Kidney glomerular epithelial cell (primary cell): ENCODE data around the gene ACSM3.
"Not testable (repeated sequence)": the region's sequence is repeated elsewhere in the genome, so short reads cannot be mapped to it uniquely, and the experiment has no call there.

ENCODE experiments used
- DNase-seq: peaks from one replicate; lab custom pipeline; 2025; lab: John Stamatoyannopoulos, UW

ACSM3 gene, protein sequence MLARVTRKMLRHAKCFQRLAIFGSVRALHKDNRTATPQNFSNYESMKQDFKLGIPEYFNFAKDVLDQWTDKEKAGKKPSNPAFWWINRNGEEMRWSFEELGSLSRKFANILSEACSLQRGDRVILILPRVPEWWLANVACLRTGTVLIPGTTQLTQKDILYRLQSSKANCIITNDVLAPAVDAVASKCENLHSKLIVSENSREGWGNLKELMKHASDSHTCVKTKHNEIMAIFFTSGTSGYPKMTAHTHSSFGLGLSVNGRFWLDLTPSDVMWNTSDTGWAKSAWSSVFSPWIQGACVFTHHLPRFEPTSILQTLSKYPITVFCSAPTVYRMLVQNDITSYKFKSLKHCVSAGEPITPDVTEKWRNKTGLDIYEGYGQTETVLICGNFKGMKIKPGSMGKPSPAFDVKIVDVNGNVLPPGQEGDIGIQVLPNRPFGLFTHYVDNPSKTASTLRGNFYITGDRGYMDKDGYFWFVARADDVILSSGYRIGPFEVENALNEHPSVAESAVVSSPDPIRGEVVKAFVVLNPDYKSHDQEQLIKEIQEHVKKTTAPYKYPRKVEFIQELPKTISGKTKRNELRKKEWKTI

DNA sequence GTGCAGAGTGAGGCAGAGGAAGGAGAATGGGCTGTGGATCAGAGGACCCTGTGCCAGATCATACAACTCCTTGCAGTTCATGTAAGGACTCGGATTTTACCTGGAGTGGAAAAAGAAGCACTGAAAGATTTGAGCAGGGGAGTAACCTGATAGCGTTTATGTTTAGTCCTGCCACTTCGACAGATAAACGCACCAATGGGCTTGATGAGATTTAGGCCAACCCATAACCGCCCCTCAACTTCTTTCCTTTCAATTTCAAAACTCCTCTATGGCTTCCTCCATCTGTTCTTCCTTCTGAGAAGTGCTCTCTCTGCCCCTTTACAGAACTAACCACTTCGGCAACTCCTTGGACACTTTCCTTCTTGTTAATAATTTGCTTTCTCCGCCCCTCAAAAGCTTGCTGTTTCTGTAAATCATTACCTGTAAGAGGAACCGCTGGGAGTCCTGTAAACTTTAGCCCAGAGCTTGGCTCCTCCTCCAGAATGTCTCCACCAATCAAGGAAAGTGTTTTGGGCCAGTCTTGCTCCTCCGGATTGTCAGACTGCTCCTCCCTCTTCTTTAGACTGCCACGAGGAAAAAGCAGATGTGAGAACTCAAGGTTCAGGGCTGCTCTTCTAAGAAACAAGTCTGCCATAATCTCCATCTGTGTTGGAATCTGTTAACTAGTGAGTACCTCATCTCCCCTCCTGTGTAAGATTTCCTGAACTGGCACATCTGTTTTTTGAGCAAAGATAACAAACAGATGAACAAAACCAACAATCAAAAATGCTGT, at the start of gene ACSM3:
TSS of gene ACSM3 (plus strand) at position 554 of the 772 bp plus-strand sequence. CDS start 6,021 bp downstream, outside the sequence.
- DNase-seq, result peak; percentile 99

DNA sequence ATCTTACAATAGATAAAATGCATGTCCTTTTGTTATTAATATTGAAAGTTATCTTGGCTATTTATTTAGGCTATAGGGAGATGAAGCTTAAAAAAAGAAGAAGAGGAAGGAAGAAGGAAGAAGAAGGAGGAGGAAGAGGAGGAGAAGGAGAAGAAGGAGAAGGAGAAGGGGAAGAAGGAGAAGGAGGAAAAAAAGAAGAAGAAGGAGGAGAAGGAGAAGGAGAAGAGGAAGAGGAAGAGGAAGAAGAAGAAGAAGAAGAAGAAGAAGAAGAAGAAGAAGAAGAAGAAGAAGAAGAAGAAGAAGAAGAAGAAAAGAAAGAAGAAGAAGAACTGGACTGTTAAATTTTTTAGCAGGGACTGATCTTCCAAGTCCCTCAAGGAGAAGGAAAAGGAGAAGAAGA, 46.1 kb upstream of the ACSM3 start:
- DNase-seq, result not testable (repeated sequence)

DNA sequence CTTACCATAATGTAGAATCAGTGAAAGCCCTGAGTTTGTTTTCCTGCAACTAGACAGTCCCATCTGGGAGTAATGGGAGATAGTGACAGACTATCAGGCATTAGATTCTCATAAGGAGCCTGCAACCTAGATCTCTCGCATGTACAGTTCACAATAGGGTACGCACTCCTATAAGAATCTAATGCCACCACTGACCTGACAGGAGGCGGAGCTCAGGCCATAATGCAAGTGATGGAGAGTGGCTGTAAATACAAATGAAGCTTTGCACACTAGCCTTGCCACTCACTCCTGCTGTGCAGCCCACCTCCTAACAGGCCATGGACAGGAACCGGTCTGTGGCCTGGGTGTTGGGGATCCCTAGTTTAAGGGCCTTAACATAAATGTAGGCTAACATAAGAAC, 43.6 kb upstream of the ACSM3 start:
- DNase-seq, result no peak

DNA sequence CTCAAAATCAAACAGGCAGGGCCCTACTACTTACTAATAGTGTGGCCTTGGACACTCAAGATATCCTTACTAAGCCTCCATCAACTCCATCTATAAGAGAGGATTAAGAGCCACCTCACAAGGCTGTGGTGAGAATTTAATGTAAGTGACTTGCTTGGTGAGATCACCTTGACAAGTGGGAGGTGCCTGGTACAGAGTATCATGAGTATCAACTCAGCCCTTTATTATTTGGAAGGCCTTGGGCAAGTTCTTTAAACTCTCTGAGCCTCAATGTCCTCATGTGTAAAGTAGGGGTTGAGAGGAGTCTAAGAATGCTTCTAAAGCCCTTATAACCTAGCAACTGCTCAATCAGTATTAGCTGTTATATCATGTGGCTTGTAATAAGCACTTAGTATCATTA, 37.2 kb upstream of the ACSM3 start:
- DNase-seq, result no peak

DNA sequence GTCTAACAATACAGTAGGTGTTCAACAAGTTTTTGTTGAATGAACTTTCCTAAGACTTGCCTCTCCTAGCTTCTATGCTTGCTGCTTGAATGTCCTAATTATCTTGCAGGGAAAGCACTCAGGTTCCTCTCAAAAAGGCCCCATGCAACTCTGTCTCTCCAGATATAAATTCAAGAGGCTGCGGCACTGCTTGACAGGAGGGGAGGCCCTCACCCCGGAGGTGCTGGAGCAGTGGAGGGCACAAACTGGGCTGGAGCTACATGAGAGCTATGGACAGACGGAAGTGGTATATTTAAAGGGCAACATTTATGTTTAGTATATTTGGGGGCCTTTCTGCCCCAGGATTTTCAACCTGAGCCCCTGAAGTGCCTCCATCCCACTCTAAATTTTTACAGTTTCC, 36.6 kb upstream of the ACSM3 start:
- DNase-seq, result no peak

DNA sequence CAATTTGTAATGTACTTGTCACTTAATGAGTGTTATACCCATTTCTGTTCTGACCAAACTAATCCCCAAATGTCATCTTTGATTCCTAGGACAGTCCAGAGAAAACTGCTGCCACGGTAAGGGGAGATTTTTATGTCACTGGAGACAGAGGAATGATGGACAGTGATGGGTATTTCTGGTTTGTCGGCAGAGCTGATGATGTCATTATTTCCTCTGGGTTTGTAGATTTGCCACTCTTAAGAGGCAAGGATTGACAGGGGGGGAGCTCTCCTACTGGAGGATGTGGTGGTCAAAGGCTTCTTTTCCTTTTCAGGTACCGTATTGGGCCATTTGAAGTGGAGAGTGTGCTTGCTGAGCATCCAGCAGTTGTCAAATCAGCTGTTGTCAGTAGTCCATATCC, 34.7 kb upstream of the ACSM3 start:
- DNase-seq, result no peak

DNA sequence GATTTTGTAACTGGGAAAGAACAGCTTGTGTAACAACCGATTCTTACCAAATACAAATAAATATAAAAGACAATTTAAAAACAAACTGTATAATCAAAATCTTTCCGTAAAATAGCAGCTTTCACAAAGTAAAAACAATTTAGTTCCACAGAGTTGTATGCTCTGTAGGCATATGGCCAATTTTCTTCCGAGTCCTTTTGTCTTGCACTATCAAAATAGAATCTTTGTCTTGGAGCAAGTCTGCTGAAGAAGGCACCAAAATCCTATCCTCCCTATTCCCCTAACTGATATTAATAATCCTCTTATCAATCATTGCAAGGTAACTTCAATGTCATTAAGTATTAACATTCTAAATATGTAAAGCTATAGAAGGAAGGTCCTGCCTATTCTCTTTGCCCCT, 29.8 kb upstream of the ACSM3 start:
- DNase-seq, result no peak

DNA sequence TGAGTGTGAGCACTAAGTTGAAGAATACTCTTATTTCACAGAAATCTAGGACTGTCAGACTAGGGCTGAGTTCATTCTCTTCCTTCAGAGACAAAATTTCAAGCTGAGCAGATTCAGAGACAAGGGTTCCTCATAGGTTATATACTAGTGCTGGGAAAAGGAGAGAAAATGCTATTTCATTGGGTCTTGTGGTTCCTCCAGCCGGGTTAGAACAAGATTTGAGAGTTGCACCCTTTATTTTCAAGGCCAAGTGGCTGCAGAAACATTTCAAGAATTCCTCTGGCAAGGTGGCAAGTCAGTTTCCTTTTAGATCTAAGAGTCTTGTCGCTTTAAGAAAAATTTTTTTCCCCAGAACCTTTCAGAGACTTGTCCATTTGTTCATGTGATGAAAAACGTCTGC, 29.0 kb upstream of the ACSM3 start:
- no peak for DNase-seq

DNA sequence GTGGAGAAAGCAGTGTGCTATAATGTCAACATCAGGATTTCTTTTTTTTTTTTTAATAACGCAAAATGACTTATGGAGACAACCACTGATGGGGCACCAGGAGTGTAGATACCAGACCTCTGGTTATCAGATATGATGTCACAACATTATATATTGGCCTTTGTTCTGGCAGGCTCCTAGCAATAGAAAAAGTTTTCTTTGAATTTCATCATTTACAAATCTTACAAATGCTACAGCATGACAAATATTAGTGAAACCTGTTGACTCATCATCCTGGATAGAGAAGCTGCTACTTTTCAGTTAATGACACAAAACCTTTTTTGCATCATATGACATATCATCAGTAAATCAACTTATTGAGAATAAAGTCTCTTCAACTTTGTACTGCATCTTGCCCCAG, 28.3 kb upstream of the ACSM3 start:
- DNase-seq, result no peak

DNA sequence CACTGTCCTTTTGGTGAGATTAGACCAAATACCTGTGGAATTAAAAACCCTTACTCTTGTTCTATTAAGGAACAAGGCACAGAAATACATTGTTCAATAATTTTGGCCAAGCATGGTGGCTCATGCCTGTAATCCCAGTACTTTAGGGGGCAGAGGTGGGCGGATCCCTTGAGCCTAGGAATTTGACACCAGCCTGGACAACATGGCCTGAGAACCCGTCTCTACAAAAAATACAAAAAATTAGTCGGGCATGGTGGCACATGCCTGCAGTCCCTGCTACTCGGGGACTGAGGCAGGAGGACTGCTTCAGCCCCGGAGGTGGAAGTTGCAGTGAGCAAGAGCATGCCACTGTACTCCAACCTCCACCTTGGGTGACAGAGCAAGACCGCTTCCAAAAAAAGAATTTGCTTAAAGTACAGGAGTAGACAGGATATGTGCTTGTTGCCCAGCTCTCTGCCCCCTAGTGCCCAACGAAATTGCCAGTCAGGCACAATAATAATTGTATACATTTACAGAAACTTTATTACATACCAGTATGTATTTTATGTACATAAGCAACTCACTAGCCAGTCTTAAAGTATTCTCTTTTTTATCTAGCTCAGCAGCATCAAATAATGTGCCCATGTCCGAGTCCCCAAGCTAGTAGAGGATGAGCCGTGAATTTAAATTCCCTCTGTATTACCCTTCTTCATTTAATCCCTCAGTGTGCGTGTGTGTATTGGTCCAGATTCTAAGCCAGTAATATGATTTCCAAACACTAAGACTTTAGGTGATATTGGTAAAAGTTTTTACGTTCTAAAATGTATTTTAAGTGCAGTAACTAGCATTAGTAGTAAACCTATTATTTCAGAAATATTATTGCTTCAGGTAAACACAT, 23.6 kb upstream of the ACSM3 start:
- DNase-seq, result peak; percentile 37

DNA sequence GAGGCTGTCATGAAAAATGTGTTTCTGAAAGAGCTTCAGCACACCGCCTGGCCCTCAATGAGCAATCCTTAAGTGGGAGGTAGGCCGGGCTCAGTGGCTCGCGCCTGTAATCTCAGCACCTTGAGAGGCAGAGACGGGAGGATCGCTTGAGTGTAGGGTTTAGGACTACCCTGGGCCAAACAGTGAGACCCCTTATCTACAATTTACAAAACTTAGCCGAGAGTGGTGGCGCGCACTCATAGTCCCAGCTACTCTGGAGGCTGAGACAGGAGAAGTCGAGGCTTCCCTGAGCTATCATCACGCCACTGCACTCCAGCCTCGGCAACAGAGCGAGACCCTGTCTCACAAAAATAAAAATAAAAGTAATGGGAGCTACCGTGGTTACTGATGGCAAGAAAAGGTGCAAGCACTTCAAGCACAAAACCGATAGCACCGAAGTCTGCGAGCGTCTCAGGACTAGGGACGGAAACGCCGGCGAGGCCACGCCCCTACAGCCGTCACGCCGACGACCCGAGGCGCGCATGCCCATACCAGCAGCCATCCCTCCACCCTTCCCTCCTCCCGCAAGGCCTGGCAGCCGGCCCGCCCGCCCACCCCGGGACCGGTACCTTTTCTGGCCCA, 22.8 kb upstream of the ACSM3 start:
- peak; percentile 67 for DNase-seq

DNA sequence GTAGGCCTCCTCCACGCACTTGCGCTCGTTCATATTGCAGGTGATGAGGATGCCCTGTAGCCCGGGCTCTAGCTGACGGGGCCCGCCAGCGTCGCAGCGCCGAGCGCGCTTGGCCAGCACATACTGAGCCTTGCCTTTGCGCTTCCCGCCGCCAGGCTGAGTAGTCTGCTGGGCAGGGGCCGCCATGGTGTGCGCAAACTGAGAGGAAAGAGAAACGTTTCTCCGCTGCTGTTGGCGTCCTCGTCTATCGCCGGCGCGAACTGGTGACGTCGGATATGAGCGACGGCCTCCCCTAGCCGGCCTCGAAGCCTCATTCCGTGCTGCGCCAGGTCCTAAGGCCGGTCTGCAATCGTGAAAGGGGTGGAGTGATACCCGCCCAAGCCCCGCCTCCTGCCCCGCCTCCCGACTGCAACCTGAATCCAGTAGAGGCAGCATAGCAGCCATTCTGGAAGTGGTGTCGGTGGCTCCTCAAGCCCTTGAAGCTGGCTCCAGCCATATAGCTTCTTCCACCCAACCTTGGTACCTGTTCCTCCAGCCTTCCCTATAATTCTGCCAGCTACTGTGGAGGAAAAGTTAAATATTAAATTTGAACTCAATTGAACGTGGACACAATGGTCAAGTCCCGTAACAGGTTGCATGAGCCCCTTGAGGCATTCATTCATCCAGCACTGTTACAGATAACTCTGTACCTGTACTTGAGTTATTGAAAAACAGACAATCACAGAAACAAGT, 22.1 kb upstream of the ACSM3 start, which contains the start of gene THUMPD1:
TSS of gene THUMPD1 (minus strand) at position 265 of the 732 bp plus-strand sequence. CDS start at position 186, 79 bp downstream.
- DNase-seq, result peak; percentile 81

DNA sequence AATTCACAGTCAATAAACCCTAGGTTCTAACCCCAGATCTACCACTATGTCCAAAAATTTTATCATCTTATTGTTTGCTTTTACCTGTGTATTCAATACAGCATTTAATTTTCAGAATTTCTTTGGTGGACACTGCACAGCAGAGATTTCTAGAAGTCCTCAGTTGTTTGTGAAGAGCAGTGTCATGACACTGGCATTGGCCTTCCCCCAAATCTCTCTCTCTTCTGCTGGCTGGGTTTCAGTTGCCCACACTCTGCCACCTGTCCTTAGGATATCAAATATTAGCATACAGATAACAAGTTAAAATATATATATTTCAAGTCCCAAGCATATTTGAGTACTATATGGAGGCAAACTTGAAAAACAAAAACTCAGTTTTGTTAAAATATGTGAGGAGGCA, 20.2 kb upstream of the ACSM3 start:
- no peak for DNase-seq

DNA sequence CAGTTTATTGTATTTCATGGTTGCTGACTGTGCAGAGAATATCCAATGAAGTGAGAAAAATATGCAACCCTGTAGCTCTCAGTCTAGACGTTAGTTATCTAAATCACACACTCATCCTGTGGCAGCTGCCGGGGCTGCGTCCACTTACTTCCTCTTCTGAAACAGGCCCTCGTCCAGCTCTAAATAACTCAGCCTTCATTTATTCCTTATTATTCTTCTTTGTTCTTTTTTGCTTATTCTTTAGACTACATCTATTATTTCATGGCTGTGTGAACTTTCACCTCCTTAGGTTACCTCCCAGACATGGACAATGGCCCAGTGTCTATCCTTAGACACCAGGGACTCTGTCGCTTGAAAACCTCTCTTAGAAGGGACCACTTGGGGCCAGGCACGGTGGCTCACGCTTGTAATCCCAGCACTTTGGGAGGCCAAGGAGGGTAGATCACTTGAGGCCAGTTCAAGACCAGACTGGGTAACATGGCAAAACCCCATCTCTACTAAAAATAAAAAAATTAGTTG, 18.8 kb upstream of the ACSM3 start:
- no peak for DNase-seq

DNA sequence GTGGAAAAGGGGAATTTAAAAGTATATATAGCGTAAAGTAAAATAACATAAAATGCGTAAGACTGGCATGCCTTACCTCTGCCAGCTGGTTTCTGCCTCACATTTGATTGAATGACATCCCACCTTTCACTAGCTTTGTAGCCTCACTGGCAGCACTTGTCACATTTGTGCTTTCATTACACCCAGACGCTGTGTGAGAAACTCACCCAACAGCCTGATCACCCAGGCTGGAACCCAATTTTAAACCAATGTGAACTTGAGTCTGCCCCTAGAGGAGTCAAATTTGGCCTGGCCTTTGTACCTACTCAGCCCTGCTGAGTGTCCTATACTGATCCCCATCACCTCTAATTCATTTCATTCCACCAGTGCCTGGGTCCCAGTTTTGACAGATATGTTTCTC, 17.4 kb upstream of the ACSM3 start:
- DNase-seq, result no peak

DNA sequence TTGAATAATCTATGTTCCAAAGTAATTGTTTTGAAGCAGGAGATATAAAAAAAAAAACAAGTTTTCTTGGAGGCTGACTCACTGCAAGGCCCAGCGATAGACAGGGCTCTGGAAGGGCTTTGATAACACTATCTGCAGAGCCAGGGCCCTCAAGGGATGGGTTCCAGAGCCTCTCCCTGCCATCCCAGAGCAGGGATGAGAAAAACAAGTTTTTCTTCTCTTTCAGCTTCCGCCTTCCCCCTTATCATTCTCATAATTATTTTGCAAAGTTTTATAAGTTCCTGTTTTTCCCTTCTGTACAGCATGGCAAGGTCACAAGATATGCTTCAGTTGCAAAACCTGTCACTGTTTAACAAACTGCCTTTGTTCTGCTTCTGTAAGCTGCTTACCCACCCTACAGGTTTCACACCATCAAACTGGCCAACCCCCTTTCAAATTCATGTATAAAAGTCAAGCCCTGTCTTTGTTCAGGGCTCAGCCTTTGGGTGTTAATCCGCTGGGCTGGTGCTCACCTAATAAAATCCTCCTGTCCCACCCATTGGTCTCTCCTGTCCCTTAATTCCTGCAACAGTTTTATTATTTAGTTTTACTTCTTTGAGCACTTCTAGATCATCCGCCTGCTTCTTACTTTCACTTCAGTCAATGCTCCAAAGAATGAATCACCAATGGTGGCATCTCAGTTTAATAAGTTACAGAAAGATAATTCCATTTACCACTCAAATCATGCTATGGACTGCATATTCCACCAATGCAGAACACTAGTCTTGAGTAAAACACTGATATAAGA, 16.6 kb upstream of the ACSM3 start:
- DNase-seq, result no peak

DNA sequence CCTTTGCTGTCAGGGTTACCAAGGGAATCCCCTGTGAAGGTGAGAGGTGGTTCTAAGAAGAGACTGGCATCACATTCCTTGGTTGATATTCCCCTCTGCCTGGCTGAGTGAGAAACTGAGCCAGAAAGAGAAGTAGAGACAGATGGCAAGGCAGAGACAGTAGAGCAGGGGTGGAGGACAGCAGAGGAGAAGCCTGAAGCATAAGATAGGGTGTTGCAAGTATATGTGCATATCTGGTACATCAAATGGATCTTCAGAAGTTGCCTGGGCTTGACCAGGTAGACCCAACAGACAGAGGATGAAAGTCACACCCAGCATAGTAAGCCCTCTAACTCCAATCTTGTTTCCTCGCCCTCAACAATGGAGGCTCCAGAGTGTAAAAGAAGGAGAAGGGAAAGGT, 14.3 kb upstream of the ACSM3 start:
- no peak for DNase-seq

DNA sequence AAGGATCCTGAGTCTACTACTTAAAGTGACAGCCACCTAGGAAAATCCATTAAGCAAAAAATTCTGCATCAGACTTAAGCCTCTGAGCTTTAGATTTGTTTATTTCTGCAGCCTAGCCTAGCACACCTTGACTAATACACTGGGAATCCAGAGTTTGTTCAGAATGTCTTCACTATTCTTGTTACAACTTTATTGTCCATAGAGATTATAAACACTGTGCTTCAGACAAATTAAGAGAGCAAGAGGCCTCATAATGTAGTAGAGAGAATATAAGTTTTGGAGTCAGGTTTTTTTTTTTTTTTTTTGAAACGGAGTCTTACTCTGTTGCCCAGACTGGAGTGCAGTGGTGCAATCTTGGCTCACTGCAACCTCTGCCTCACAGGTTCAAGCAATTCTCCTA, 13.3 kb upstream of the ACSM3 start:
- DNase-seq, result no peak

DNA sequence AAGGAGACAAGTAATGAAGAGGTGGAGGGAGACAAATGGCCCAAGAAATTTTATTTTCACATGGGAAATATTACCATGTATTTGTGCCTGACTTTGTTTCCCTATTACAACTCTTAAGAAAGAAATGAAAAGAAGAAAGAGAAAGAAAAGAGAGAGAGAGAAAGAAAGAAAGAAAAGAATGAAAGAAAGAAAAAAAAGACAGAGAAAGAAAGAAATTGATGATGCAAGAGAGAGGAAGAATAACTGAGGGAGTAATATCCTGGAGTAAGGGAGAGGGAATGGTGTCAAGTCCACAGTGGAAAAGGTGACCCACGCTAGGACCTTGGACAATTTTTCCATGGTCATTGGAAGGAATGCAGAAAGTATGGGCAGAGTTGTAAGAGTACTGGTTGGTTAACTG, 10.1 kb upstream of the ACSM3 start:
- no peak for DNase-seq

DNA sequence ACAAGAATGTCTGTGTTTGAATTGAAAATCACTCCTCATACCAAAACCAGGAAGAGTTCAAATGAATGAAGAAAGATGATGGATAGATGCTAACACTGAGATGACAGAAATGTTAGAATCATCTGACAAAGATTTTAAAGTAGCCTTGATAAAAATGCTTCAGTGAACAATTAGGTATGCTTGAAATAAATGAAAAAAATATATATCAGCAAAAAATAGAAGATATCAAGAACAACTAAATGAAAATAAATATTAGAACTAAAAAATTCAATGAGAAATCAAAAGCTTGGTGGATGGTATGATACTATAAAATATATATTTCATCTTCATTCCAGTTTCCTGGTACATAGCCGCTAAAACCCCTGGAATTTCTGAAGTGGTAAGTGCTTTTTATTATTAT, 8.6 kb upstream of the ACSM3 start:
- no peak for DNase-seq
